Measurements from ENCODE around the gene FMC1.

- TF ChIP-seq EZH2 (IDR thresholded peaks at IDR 0.05; ENCODE audit: insufficient read depth, poor library complexity, severe bottlenecking) (no peak), EZH2phosphoT487 (IDR thresholded peaks at IDR 0.05; ENCODE audit: insufficient read depth, low read depth) (no peak)
These were observed 21.2 kb downstream of the FMC1 start for GRCh38 chr7:139362302-139362701.

Data from GM23248 (cell line).